Measurements from ENCODE around the gene NKAIN4.

The NKAIN4 gene

GRCh38 chr20:63191400-63191799 lies 62.9 kb downstream of the NKAIN4 start:
- Mint-ChIP-seq H3K9me3 (no peaks in the 10 kb centered on the region), H3K27ac (ENCODE audit: low read depth) (no peak overlapping the region), H3K36me3 (ENCODE audit: insufficient read depth) (peaks cover 15% of the 10 kb centered on the region), H3K4me3 (no peak overlapping the region), H3K27me3 (no peaks in the 10 kb centered on the region), H3K4me1 (peaks cover 5% of the 10 kb centered on the region)
- DNase-seq (ENCODE audit: low spot score in 2 of 2) (no peak), ATAC-seq (replicated peaks; ENCODE audit: extremely low read depth, poor library complexity, severe bottlenecking) (no peak)

GRCh38 chr20:63190828-63191227 lies 63.4 kb downstream of the NKAIN4 start:
- no peak for ATAC-seq (replicated peaks; ENCODE audit: extremely low read depth, poor library complexity, severe bottlenecking)
- Mint-ChIP-seq H3K27me3 (no peaks in the 10 kb centered on the region), H3K36me3 (ENCODE audit: insufficient read depth) (peaks cover 15% of the 10 kb centered on the region), H3K4me1 (peaks cover 5% of the 10 kb centered on the region), H3K27ac (ENCODE audit: low read depth) (no peak overlapping the region), H3K4me3 (no peak overlapping the region), H3K9me3 (no peaks in the 10 kb centered on the region)
- no peak for DNase-seq (ENCODE audit: low spot score in 2 of 2)

All from central memory CD8-positive, alpha-beta T cell (primary cell).